Ramos (cell line): ENCODE data around the gene CDC40.

Experiments used
- in situ Hi-C: fragments of 300-500 bp; cut with MboI; formaldehyde crosslinking; loops from one replicate; pipeline ENCODE4 v1.14.3; 2022; ENCODE audit warnings: low sequenced_read_pairs; ENCODE audit not compliant: unreplicated experiment

CDC40 gene

GRCh38 chr6:110180228-110181008, at the start of gene CDC40:
Gene CDC40, plus strand, starts transcription at chr6:110180427. Its CDS starts 18 bp downstream, at chr6:110180445.
- in situ Hi-C loops: no loop called here

GRCh38 chr6:110137924-110138887, 42.0 kb upstream of the CDC40 start:
- in situ Hi-C loops: no loop called here

- in situ Hi-C loops: no loop called here
Observed at GRCh38 chr6:110139052-110139451, 41.2 kb upstream of the CDC40 start.

GRCh38 chr6:110140650-110141049, 39.6 kb upstream of the CDC40 start:
- in situ Hi-C loops: no loop called here

- in situ Hi-C loops: no loop called here
Observed at GRCh38 chr6:110147870-110148269, 32.4 kb upstream of the CDC40 start.

- in situ Hi-C loops: no loop called here
Observed at GRCh38 chr6:110158479-110158878, 21.7 kb upstream of the CDC40 start.

GRCh38 chr6:110170081-110170480, 10.1 kb upstream of the CDC40 start:
- in situ Hi-C loops: no loop called here

GRCh38 chr6:110173506-110174132, 6.6 kb upstream of the CDC40 start:
- in situ Hi-C loops: no loop called here

- in situ Hi-C loops: no loop called here
Observed at GRCh38 chr6:110178626-110179405, 1.4 kb upstream of the CDC40 start.

- in situ Hi-C loops: no loop called here
Observed at GRCh38 chr6:110179406-110180227, 610 bp upstream of the CDC40 start, which contains the start of gene WASF1. Gene WASF1, minus strand, starts transcription at chr6:110179670. Its CDS starts 52,069 bp downstream, at chr6:110127601.

GRCh38 chr6:110181131-110182030, 1.2 kb downstream of the CDC40 start:
- in situ Hi-C loops: no loop called here

GRCh38 chr6:110183292-110183885, 3.2 kb downstream of the CDC40 start:
- in situ Hi-C loops: no loop called here

GRCh38 chr6:110185879-110186278, 5.7 kb downstream of the CDC40 start:
- in situ Hi-C loops: no loop called here

GRCh38 chr6:110188791-110189190, 8.6 kb downstream of the CDC40 start:
- in situ Hi-C loops: no loop called here

- in situ Hi-C loops: no loop called here
Observed at GRCh38 chr6:110190726-110191125, 10.5 kb downstream of the CDC40 start.

GRCh38 chr6:110191477-110191876, 11.2 kb downstream of the CDC40 start:
- in situ Hi-C loops: no loop called here

- in situ Hi-C loops: no loop called here
Observed at GRCh38 chr6:110195639-110196038, 15.4 kb downstream of the CDC40 start.

- in situ Hi-C loops: no loop called here
Observed at GRCh38 chr6:110196874-110197273, 16.6 kb downstream of the CDC40 start.
